ENCODE measurements around the gene SH3RF3.

GRCh38 chr2:109220860-109221259 is 91.9 kb downstream of the SH3RF3 start:
- TF ChIP-seq, protein P1, sequence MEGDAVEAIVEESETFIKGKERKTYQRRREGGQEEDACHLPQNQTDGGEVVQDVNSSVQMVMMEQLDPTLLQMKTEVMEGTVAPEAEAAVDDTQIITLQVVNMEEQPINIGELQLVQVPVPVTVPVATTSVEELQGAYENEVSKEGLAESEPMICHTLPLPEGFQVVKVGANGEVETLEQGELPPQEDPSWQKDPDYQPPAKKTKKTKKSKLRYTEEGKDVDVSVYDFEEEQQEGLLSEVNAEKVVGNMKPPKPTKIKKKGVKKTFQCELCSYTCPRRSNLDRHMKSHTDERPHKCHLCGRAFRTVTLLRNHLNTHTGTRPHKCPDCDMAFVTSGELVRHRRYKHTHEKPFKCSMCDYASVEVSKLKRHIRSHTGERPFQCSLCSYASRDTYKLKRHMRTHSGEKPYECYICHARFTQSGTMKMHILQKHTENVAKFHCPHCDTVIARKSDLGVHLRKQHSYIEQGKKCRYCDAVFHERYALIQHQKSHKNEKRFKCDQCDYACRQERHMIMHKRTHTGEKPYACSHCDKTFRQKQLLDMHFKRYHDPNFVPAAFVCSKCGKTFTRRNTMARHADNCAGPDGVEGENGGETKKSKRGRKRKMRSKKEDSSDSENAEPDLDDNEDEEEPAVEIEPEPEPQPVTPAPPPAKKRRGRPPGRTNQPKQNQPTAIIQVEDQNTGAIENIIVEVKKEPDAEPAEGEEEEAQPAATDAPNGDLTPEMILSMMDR (IDR thresholded peaks at IDR 0.05; ENCODE audit: insufficient read depth, low read depth, low read length): no peak
- TF ChIP-seq EZH2 (IDR thresholded peaks at IDR 0.05; ENCODE audit: insufficient read depth, low read length): no peak
